GDM1 (cell line): ENCODE data around the gene WDFY2.

ENCODE experiments used
- DNase-seq: peaks from one replicate; lab custom pipeline; 2025; lab: John Stamatoyannopoulos, UW

WDFY2 gene

DNA sequence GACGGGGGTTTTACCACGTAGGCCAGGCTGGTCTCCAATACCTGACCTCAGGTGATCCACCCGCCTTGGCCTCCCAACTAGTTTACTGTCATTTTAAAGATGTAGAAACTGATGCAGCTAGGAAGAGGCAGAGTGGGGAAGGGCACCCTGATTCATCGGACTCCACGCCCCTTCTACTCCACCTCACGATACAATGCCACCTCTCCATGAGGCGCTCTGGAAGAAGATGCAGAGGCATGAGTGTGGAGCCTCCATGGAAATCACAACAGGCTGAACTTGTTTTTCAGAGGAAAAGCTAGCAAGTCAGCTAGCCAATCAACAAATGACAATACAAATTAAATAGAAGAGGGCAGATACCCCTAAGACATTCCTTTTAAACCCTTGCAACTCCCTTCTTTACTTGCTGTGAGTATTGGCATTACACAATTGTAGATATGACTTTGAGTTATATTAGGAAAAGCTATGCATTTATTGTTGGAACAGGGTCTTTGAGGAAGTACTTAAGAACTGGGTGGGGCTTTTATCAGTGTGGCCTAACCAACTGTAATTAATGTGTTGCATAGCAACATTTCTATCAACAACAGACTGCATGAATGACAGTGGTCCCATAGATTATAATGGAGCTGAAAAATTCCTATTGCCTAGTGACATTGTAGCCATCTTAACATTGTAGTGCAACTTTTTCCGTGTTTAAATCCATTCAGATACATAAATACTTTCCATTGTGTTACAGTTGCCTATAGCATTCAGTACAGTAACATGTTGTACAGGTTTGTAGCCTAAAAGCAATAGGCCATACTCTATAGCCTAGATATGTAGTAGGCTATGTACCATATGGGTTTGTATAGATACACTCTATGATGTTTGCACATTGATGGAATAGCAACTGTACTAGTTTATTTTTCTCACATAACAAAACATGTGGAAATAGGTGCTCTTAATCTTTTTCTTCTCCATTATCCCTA lies 17.6 kb downstream of the WDFY2 start:
- DNase-seq: no peak

- no peak for DNase-seq
These were observed 19.5 kb downstream of the WDFY2 start for GRCh38 chr13:51603716-51604115.

- no peak for DNase-seq
These were observed 21.4 kb downstream of the WDFY2 start for GRCh38 chr13:51605698-51606097.

DNA sequence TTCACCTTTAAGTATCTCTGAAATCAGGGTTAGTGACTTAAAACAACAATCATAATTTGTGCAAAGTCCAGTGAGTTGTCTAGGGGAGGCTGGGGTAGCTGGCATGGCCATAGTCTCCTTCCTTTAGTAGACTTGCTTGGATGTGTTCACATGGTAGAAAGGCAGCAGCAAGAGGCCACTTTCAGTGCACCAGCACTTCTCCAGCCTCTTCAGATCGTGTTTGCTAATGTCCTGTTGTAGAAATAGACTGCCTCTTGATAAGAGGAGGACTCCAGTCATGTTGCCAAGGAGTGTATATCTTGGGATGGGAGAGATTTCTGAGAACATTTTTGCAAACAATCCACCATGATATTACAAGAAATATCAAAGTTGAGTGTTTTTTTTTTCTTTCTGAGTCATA lies 22.9 kb downstream of the WDFY2 start:
- DNase-seq: no peak

GRCh38 chr13:51608857-51609406 lies 24.7 kb downstream of the WDFY2 start:
- DNase-seq: no peak

DNA sequence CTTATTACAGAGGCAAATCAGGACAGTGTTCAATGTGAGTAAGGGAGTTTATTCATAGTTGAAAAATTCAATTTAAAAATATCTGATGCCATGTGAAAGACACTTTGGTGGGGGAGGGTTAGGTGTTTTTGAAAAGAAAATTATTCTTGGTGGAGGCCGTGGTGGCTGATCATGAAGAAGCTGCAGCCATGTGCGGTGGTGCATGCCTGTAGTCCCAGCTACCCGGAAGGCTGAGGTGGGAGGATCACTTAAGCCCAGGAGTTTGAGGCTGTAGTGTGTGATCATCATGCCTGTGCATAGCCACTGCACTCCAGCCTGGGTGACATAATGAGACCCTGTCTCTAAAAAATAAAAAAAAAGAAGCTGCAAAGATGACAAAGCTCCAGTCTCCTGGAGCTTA lies 28.6 kb downstream of the WDFY2 start:
- DNase-seq: no peak

GRCh38 chr13:51613535-51613934 lies 29.3 kb downstream of the WDFY2 start:
- no peak for DNase-seq

DNA sequence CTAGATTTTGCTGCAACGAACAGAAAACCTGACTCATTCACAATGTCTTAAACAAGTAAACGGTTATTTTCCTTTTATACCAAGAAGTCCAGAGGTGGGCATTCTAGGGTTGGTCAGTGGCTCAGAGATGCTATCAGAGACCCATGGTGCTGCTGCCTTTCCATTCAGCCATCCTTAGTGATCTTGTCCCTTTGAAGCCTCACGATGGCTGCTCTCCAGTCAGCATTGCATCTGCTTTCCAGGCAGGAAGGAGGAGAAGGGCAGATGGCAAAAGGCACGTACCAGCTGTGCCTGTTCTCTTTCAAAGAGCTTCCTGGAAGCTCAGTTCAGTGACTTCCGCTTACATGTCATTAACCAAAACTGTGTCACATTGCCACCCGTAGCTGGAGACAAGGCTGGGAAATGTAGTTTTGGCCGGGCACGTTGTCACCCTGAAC lies 30.1 kb downstream of the WDFY2 start:
- no peak for DNase-seq

DNA sequence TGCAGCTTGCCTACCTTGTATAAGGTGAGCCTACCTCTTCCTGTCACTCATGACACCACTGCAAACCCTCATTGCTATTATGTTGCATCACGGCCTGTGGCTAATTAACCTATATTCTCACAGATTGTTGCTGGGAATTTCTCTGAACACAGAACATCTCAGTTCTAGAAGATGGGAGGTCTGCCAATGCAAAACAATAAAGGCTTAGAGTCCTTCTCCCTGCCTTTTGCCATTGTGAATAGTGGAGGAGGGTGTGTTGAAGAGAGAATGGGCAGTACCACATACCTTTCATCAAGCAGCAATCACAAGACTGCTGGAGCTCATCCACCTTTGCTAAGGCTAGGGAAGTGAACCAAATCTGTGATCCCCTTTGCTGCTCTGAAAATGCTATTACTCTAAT lies 34.4 kb downstream of the WDFY2 start:
- DNase-seq: no peak

- DNase-seq: no peak
These were observed 35.4 kb downstream of the WDFY2 start for GRCh38 chr13:51619614-51620013.

DNA sequence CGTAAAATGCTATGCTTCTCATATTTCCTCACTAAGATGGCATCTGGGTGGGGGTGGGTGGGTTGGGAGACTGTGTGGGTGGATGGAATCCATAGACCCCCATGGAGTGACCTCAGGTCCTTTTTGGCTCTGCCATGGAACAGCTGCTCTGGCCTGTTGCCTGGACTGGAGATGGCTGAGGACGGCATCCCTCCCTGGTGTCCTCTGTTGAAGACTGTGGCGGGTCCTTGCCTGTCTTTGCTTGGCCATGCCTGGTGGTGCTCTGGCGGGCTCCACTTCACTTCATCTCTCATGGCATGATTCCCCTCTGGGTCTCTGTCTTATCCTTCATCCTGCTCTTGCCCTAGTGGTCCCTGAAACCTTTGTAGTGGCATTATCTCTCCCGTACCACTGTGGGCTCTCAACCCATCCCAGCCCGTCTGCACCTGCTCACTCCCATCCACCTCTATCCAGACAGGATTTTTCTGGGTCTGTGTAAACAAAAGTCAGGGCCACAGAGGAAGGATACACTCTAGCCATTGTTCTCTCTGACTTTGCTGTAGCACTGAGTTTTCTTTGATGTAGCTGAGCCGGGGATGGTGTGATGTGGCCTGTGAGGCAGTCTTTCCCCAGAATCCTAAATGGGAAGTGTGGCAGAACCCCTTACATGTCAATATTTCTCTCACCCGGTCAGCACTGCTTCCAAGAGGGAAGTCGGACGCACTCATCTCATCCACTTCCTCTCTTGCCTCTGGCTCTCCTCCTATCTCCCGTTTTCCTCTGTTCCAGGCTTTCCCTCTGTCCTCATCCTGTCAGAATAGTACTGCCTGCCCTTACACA lies 36.1 kb downstream of the WDFY2 start:
- DNase-seq: no peak

DNA sequence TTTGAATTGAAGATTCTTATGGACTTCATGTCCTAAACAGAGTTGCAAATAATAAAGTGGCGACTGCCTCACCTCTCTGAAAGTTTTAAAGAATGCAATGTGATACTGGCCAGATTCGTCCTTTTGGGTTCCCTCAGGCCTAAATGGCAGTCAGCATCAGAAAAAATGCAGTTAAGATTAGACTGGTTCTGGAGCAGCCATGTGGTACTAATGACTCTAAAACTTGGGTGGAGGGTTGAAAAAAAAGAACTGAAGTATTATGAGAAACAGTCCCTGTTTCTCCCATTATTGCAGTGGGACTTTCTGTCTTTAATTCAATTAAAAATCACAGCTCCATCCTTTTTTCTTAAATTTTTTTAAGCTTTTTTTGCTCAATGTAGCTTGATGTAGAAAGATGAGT lies 37.3 kb downstream of the WDFY2 start:
- DNase-seq: no peak

DNA sequence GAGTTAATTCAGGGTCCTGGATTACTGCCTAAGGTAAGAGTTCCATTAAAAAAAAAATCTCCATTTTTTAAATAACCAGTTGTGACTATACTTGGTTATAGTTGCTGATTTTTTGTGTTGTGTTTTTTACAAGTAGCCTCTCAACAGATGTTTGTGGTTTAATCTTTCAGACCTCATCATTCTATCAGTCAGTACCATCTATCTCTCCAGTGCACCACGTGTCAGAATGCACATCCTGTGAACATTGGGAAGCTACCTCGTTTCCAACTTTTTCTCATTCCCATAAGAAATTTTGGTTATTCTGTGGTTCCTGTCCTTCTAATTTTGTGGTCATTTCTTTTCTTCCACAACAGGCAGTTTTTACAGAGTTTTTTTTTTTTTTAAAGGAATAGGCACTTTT lies 39.2 kb downstream of the WDFY2 start:
- no peak for DNase-seq

DNA sequence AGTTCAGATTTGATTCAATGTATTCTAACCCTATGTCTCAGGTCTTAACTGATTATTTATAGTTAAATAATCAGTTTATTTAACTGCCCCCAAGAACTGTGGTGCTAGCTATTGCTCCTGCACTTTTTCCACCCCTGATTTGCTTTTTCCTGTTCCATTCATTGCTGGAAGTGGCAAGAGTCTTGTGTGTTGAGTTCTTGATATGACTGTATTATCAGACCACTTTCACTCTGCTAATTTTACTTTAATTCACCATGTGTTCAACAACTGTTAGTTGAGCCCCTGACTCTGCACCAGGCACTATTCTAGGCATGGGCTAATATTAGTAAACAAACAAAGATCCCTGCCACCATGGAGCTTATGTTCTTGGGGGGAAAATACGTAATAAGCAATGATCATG lies 39.9 kb downstream of the WDFY2 start:
- no peak for DNase-seq

DNA sequence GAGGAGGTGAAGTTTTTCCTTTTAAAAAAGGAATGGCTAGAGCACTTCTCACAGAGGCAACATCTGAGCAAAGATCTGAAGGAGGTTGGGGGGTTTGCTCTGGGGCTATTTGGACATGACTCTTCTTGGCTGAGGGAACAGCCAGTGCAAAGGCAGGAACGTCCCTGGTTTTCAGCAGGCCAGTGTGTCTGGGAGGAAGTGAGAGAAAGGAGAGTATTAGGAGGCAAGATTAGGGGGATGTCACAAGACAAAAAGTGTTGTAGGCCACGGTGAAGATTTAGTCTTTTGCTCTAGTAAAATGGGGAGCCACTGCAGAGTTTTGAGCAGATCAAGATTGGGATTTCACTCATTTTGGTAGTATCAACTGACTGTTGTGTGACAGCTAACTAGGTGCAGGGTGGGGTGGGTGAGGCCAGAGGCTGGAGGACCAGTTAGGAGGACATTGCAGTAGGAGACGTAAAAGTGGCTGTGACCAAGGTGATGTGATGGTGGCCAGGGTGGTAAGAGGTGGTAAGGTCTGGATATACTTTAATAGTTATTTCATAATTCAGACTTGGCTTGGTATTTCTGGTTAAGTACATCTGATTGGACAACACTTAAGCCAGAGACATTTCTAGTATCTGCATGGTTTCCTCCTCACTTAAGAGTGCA lies 40.6 kb downstream of the WDFY2 start:
- no peak for DNase-seq

DNA sequence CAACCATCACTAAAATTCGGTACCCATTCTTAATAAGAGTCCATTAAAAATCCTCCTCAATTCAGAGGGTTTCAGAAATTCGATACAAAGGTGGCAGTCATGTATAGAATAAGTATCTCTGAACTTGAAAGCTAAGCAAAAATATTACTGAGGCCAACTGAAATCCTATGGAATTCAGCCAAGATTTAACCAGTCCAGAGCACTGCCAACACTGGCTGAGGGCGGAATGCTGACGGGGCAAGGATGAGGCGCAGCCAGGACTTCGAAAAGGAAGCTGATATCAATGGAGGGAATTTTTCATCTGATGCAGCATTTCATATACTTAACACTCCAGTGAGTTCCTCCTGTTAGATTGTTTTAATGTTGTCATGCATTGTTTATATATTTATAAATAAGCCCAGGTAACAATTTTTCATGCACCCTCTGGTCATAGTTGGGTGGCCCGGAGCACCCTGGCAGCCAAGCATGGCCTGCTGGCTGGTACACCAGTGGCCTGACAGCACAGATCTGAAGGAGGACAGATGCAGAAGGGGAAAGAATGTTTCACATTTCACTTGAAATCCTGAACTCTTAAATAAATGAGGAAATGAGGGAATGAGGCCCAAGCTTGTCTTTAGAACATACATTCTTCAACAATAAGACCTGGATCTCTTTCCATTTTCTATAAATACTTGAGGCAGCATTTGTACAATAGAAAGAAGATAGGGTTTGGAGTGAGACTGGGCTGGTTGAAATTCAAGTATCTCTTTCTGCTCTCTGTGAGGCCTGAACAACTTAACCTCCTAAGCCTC lies 41.5 kb downstream of the WDFY2 start:
- DNase-seq: no peak

- DNase-seq: no peak
These were observed 42.5 kb downstream of the WDFY2 start for GRCh38 chr13:51626749-51627148.

DNA sequence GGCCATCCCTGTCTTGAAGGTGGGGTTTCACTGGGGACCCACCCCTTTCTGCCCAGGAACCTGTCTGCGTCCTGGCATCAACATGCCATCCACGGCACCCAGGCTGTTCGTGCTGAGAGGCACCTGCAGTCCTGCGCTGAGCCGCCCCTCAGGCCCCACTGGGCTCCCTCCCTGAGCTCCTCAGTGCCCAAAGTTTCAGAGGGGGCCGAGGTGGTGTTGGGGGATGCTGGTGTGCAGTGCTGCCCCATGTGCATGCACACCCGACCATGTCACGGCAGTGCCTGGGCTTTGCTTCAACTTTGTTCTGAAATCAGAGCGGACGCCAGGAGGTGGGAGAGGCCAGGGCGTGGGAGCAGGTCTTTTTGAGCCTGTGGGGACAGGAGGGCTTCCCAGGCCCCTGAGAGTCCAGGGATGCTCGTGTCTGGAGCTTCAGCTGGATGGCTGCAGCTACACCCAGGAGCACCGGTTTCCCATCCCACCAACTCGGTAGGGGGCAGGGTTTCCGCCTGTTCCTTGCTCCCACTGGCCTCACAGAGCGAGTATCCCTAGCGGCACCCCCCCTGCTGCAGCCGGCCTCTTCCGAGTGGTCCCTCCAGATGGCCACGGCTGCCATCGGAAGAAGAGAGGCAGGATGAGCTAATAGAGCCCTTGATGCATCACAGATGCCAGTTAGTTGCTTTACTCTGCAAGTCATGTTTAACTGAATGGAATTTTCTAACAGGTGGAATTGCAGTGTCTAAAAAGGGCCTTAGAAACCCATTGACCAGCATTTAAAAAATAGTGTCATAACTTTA lies 44.0 kb downstream of the WDFY2 start:
- DNase-seq: no peak

- no peak for DNase-seq
These were observed 45.4 kb downstream of the WDFY2 start for GRCh38 chr13:51629491-51630287.

- DNase-seq: no peak
These were observed 46.0 kb downstream of the WDFY2 start for GRCh38 chr13:51630288-51630615.
